Right lobe of liver (tissue), 4 donors: ENCODE results near the gene FLYWCH1.

Experiments
- POLR2A ChIP-seq: fragments of 450-650 bp; IDR thresholded peaks from one replicate; pipeline ENCODE4 v1.6.1; 2017; ENCODE audit warnings: antibody characterized with exemption, mild to moderate bottlenecking
- TF ChIP-seq, protein P1 (sequence below), 4 donors: fragments of 200-600 bp in 3 of 4; fragments of 450-650 bp in 1 of 4; IDR thresholded peaks; one replicate each; pipeline versions ENCODE4 v1.5.1 to v1.8.0; 2016 to 2022; ENCODE audit warnings: antibody characterized with exemption in 4 of 4, mild to moderate bottlenecking in 2 of 4
- donor health status: DM: no; HTN: no; CAD: no.
- donor health status: DM: no; HTN: no; CAD: no.
- donor health status: DM: no; HTN: yes; CAD: no.

DNA sequence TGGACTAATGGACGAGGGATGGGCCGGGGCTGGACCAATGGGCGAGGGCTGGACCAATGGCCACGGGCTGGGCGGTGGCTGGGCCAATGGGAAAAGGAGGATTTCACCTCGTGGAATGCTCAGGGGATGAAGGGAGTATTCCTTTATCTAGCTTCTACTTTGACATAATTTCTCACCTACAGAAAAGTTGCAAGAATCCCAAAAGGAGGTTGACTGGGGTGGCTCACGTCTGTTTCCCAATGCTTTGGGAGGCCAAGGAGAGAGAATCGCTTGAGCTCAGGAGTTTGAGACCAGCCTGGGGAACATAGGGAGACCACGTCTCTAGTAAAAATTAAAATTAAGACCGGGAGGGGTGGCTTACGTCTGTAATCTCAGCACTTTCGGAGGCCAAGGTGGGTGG is 5.7 kb upstream of the FLYWCH1 start:
- TF ChIP-seq, protein P1, sequence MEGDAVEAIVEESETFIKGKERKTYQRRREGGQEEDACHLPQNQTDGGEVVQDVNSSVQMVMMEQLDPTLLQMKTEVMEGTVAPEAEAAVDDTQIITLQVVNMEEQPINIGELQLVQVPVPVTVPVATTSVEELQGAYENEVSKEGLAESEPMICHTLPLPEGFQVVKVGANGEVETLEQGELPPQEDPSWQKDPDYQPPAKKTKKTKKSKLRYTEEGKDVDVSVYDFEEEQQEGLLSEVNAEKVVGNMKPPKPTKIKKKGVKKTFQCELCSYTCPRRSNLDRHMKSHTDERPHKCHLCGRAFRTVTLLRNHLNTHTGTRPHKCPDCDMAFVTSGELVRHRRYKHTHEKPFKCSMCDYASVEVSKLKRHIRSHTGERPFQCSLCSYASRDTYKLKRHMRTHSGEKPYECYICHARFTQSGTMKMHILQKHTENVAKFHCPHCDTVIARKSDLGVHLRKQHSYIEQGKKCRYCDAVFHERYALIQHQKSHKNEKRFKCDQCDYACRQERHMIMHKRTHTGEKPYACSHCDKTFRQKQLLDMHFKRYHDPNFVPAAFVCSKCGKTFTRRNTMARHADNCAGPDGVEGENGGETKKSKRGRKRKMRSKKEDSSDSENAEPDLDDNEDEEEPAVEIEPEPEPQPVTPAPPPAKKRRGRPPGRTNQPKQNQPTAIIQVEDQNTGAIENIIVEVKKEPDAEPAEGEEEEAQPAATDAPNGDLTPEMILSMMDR (IDR thresholded peaks at IDR 0.05): no peak
- no peak for TF ChIP-seq POLR2A
